DOHH2 (cell line): ENCODE measurements around the gene NUDT8.

Experiments
- CTCF ChIP-seq: fragments of 200-600 bp; sonication (generic); IDR thresholded peaks from one replicate; pipeline ENCODE4 v1.5.1; 2014; ENCODE audit warnings: antibody characterized with exemption, mild to moderate bottlenecking, low read depth, low read length; ENCODE audit not compliant: poor library complexity, severe bottlenecking
- EZH2phosphoT487 ChIP-seq: fragments of 200-600 bp; sonication (generic); IDR thresholded peaks from 2 replicates; pipeline ENCODE4 v1.6.1; 2017; ENCODE audit warnings: borderline replicate concordance, mild to moderate bottlenecking, antibody characterized with exemption, low read length, moderate library complexity, mixed read lengths

- TF ChIP-seq CTCF, result no peak
- no peak for TF ChIP-seq EZH2phosphoT487
These were observed 43.8 kb downstream of the NUDT8 start for GRCh38 chr11:67585911-67586310.
